Mammary epithelial cell (primary cell): ENCODE results near the gene POMT2.

Source experiments
- CTCF ChIP-seq, 2 donors: IDR thresholded peaks in 1 of 2; conservative IDR thresholded peaks in 1 of 2; 2 replicates each; pipeline ENCODE4 v1.5.1; 2011 to 2012; ENCODE audit warnings: inconsistent platforms in 2 of 2, low read length in 2 of 2, mild to moderate bottlenecking in 2 of 2, control low read depth in 1 of 2, low read depth in 1 of 2; ENCODE audit not compliant: insufficient read depth in 1 of 2; ENCODE audit errors: extremely low read depth in 1 of 2
- EZH2 ChIP-seq: IDR thresholded peaks from 2 replicates; pipeline ENCODE4 v1.6.1; 2012; ENCODE audit warnings: low read length, inconsistent platforms, borderline replicate concordance

GRCh38 chr14:77245820-77246219 is 74.9 kb downstream of the POMT2 start:
- no peak for TF ChIP-seq CTCF (conservative IDR thresholded peaks at IDR 0.05 in 1 of 2, IDR thresholded peaks at IDR 0.05 in 1 of 2; ENCODE audit: extremely low read depth in 1 of 2, insufficient read depth in 1 of 2, low read depth in 1 of 2, low read length in 2 of 2)
- TF ChIP-seq EZH2 = no peak
